ENCODE data around the gene PPP2R5E. TPM values are rescaled to one million over a fixed set of nuclear protein-coding genes. Genes with fewer than 3 reads are reported as not detected.

Gene PPP2R5E
- polyA plus RNA-seq, 3 donors: 8.9 to 26.3 (median 15.1) TPM

GRCh38 chr14:63468294-63468693, 74.9 kb downstream of the PPP2R5E start:
- Mint-ChIP-seq H3K4me3 (no peak overlapping the region), H3K27ac (no peak overlapping the region), H3K27me3 (ENCODE audit: low read depth in 3 of 3) (peaks cover 0 to 2% (median 0%) of the 10 kb centered on the region in 3 donors), H3K9me3 (no peaks in the 10 kb centered on the region), H3K4me1 (no peaks in the 10 kb centered on the region), H3K36me3 (peaks cover 6 to 10% of the 10 kb centered on the region in 2 donors)
- no CpG with 5 or more reads among the region's 1 CpG for WGBS (ENCODE audit: insufficient coverage)
- peaks cover 87% of the 10 kb centered on the region for H4K20me1 ChIP-seq (ENCODE audit: insufficient read depth, low read length)
- no peak overlapping the region for H3K4me2 ChIP-seq (replicated peaks; ENCODE audit: extremely low read depth, low read length, poor library complexity, severe bottlenecking)
- no peak overlapping the region for H3K9ac ChIP-seq (ENCODE audit: insufficient read depth, low read length, poor library complexity, severe bottlenecking)
- intact Hi-C loops (cut with micrococcal nuclease): no loop called here
- H3K4me3 ChIP-seq (replicated peaks in 1 of 3; ENCODE audit: low read depth in 2 of 3, low read length in 3 of 3): no peak overlapping the region
- no peak overlapping the region for H2AFZ ChIP-seq (ENCODE audit: insufficient read depth, low read depth, low read length, poor library complexity, severe bottlenecking)
- no peaks in the 10 kb centered on the region for H3K27me3 ChIP-seq (ENCODE audit: control insufficient read depth in 2 of 2, insufficient read depth in 2 of 2, low read length in 2 of 2)
- no peak for DNase-seq
- H3K9me3 ChIP-seq (replicated peaks in 1 of 2; ENCODE audit: control insufficient read depth in 1 of 2, insufficient read depth in 1 of 2, low read length in 2 of 2): no peaks in the 10 kb centered on the region
- H3K4me1 ChIP-seq (ENCODE audit: control insufficient read depth in 1 of 2, insufficient read depth in 2 of 2, low read length in 2 of 2): peaks cover 20 to 26% of the 10 kb centered on the region in 2 donors
- H3K79me2 ChIP-seq (ENCODE audit: insufficient read depth, low read length): peaks cover 84% of the 10 kb centered on the region
- no peaks in the 10 kb centered on the region for H3K36me3 ChIP-seq (replicated peaks in 1 of 2; ENCODE audit: control insufficient read depth in 1 of 2, insufficient read depth in 2 of 2, low read length in 2 of 2)
- no peak overlapping the region for H3K27ac ChIP-seq (ENCODE audit: low read depth in 1 of 2, low read length in 2 of 2)
- no peak for TF ChIP-seq CTCF (IDR thresholded peaks at IDR 0.05)

GRCh38 chr14:63467440-63468072, 75.6 kb downstream of the PPP2R5E start:
- Histone ChIP-seq H3K9ac (ENCODE audit: insufficient read depth, low read length, poor library complexity, severe bottlenecking) (no peak overlapping the region), H3K79me2 (ENCODE audit: insufficient read depth, low read length) (peaks cover 83% of the 10 kb centered on the region), H4K20me1 (ENCODE audit: insufficient read depth, low read length) (peaks cover 80% of the 10 kb centered on the region), H3K4me1 (ENCODE audit: control insufficient read depth in 1 of 2, insufficient read depth in 2 of 2, low read length in 2 of 2) (peaks cover 12 to 19% of the 10 kb centered on the region in 2 donors), H3K36me3 (replicated peaks in 1 of 2; ENCODE audit: control insufficient read depth in 1 of 2, insufficient read depth in 2 of 2, low read length in 2 of 2) (no peaks in the 10 kb centered on the region), H3K27ac (ENCODE audit: low read depth in 1 of 2, low read length in 2 of 2) (no peak overlapping the region), H3K9me3 (replicated peaks in 1 of 2; ENCODE audit: control insufficient read depth in 1 of 2, insufficient read depth in 1 of 2, low read length in 2 of 2) (no peaks in the 10 kb centered on the region), H3K4me2 (replicated peaks; ENCODE audit: extremely low read depth, low read length, poor library complexity, severe bottlenecking) (no peak overlapping the region), H3K27me3 (ENCODE audit: control insufficient read depth in 2 of 2, insufficient read depth in 2 of 2, low read length in 2 of 2) (no peaks in the 10 kb centered on the region), H2AFZ (ENCODE audit: insufficient read depth, low read depth, low read length, poor library complexity, severe bottlenecking) (no peak overlapping the region), H3K4me3 (replicated peaks in 1 of 3; ENCODE audit: low read depth in 2 of 3, low read length in 3 of 3) (no peak overlapping the region)
- Mint-ChIP-seq H3K4me1 (no peaks in the 10 kb centered on the region), H3K9me3 (no peaks in the 10 kb centered on the region), H3K27me3 (ENCODE audit: low read depth in 3 of 3) (peaks cover 0 to 2% (median 0%) of the 10 kb centered on the region in 3 donors), H3K27ac (no peak overlapping the region), H3K36me3 (peaks cover 6 to 10% of the 10 kb centered on the region in 2 donors), H3K4me3 (no peak overlapping the region)
- DNase-seq: no peak
- TF ChIP-seq CTCF (IDR thresholded peaks at IDR 0.05): no peak
- 89% methylated on average over 3 of the region's 4 CpGs for WGBS (ENCODE audit: insufficient coverage)
- intact Hi-C loops (cut with micrococcal nuclease): no loop called here
